ENCODE measurements around the gene PAX8.

DNA sequence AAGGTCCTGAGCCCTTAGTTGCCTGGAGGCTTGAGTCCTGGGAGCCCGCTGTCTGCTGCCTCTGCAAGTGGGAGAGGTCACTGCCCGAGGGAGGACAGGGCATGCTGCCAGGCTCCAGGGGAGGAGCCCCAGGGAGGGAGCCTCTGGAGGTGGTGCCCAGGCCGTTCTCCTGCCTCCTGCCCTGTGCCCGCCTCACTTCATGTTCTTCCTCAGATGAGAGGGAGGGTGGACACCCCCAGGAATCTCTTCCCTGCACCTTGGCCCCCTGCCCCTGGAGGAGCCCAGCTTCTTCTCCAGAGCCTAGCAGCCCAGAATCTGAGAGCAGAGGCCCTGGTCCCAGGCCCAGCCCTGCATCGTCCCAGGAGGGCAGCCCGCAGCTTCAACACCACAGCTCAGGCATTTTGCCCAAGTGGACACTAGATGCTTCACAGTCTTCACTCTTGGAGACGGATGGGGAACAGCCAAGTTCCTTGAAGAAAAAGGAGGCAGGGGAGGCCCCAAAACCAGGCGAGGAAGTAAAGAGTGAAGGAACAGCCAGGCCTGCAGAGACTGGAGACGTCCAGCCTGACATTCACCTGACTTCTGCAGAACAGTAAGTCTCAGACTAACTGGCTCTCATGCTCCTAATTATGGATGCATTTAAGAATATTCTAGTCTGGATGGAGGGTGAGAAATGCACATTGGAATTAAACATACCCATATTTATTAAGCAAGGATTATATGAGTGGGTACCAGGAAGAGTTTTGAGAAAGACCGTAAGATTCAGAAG, 92.9 kb downstream of the PAX8 start:
- TF ChIP-seq, protein P1, sequence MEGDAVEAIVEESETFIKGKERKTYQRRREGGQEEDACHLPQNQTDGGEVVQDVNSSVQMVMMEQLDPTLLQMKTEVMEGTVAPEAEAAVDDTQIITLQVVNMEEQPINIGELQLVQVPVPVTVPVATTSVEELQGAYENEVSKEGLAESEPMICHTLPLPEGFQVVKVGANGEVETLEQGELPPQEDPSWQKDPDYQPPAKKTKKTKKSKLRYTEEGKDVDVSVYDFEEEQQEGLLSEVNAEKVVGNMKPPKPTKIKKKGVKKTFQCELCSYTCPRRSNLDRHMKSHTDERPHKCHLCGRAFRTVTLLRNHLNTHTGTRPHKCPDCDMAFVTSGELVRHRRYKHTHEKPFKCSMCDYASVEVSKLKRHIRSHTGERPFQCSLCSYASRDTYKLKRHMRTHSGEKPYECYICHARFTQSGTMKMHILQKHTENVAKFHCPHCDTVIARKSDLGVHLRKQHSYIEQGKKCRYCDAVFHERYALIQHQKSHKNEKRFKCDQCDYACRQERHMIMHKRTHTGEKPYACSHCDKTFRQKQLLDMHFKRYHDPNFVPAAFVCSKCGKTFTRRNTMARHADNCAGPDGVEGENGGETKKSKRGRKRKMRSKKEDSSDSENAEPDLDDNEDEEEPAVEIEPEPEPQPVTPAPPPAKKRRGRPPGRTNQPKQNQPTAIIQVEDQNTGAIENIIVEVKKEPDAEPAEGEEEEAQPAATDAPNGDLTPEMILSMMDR (IDR thresholded peaks at IDR 0.05; ENCODE audit: low read depth, low read length, poor library complexity, severe bottlenecking): no peak
- no peak for TF ChIP-seq EZH2phosphoT487 (IDR thresholded peaks at IDR 0.05; ENCODE audit: borderline replicate concordance, low read length)
